Measurements from ENCODE around the gene CCDC110. TPM values are rescaled to one million over a fixed set of nuclear protein-coding genes. Genes with fewer than 3 reads are reported as not detected.
A peak's percentile ranks its signal among the peaks of the same experiment; 100 is the strongest.

The CCDC110 gene
- total RNA-seq, 1 experiment from 2014 or later: 2.1 TPM

DNA sequence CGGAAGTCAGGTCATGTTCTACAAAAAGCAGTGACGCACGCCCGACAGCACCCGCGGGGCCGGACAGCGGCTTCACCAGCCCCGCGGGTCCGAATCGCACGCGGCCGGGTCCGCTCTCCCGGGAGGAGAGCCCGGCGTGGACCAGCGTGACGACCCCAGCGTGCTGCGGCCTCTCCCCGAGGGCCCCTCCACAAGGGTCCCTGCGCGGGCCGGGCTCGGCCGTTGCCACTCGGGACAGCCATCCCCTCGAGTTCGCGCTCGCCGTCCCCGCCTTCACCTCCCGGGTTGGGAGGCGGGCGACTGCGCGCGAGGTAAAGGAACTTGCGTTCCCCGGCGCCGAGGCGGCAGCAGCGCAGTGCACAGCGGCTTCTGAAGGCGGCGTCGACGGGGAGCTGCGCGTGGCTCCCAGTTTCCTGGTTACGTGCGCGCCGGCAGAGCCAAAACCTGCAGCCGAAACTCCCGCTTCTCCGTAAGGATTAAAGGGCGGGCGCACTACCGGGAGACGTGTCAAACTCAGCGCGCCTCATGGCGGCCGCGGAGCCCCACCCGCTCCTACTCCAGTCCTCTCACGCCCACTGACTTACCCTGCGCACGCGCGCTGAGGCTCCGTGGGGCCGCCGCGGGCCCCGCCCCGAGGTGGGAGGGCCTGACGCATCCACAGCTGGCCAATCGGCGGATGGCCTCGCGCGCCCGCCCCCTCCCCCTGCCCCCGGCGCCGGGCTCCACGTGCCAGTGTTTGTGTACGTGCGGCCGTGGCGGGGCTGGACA, 75.4 kb downstream of the CCDC110 start (continued):
- TF ChIP-seq, protein P1, sequence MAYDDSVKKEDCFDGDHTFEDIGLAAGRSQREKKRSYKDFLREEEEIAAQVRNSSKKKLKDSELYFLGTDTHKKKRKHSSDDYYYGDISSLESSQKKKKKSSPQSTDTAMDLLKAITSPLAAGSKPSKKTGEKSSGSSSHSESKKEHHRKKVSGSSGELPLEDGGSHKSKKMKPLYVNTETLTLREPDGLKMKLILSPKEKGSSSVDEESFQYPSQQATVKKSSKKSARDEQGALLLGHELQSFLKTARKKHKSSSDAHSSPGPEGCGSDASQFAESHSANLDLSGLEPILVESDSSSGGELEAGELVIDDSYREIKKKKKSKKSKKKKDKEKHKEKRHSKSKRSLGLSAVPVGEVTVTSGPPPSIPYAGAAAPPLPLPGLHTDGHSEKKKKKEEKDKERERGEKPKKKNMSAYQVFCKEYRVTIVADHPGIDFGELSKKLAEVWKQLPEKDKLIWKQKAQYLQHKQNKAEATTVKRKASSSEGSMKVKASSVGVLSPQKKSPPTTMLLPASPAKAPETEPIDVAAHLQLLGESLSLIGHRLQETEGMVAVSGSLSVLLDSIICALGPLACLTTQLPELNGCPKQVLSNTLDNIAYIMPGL (CRISPR knock-in tag; IDR thresholded peaks at IDR 0.05): peak; percentile 90
- peak; percentile 79 for TF ChIP-seq FOXP1 (CRISPR knock-in tag; IDR thresholded peaks at IDR 0.05; ENCODE audit: borderline replicate concordance)
- no peak for TF ChIP-seq NR1H2 (CRISPR knock-in tag; IDR thresholded peaks at IDR 0.05)
- TF ChIP-seq, protein P2, sequence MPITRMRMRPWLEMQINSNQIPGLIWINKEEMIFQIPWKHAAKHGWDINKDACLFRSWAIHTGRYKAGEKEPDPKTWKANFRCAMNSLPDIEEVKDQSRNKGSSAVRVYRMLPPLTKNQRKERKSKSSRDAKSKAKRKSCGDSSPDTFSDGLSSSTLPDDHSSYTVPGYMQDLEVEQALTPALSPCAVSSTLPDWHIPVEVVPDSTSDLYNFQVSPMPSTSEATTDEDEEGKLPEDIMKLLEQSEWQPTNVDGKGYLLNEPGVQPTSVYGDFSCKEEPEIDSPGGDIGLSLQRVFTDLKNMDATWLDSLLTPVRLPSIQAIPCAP (CRISPR knock-in tag; IDR thresholded peaks at IDR 0.05): no peak
- TF ChIP-seq ZNF396 (CRISPR knock-in tag; IDR thresholded peaks at IDR 0.05; ENCODE audit: borderline replicate concordance): no peak
- TF ChIP-seq, protein P3, sequence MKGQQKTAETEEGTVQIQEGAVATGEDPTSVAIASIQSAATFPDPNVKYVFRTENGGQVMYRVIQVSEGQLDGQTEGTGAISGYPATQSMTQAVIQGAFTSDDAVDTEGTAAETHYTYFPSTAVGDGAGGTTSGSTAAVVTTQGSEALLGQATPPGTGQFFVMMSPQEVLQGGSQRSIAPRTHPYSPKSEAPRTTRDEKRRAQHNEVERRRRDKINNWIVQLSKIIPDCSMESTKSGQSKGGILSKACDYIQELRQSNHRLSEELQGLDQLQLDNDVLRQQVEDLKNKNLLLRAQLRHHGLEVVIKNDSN (CRISPR knock-in tag; IDR thresholded peaks at IDR 0.05): peak; percentile 58
- no peak; the same call in 1 of the 2 replicates for TF ChIP-seq ESRRA (CRISPR knock-in tag; IDR thresholded peaks at IDR 0.05; ENCODE audit: borderline replicate concordance)
- TF ChIP-seq, protein P4, sequence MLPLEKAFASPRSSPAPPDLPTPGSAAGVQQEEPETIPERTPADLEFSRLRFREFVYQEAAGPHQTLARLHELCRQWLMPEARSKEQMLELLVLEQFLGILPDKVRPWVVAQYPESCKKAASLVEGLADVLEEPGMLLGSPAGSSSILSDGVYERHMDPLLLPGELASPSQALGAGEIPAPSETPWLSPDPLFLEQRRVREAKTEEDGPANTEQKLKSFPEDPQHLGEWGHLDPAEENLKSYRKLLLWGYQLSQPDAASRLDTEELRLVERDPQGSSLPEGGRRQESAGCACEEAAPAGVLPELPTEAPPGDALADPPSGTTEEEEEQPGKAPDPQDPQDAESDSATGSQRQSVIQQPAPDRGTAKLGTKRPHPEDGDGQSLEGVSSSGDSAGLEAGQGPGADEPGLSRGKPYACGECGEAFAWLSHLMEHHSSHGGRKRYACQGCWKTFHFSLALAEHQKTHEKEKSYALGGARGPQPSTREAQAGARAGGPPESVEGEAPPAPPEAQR (CRISPR knock-in tag; IDR thresholded peaks at IDR 0.05): no peak
- TF ChIP-seq NR3C1 (CRISPR knock-in tag; conservative IDR thresholded peaks at IDR 0.05; ENCODE audit: low read depth): no peak
- TF ChIP-seq, protein P5, sequence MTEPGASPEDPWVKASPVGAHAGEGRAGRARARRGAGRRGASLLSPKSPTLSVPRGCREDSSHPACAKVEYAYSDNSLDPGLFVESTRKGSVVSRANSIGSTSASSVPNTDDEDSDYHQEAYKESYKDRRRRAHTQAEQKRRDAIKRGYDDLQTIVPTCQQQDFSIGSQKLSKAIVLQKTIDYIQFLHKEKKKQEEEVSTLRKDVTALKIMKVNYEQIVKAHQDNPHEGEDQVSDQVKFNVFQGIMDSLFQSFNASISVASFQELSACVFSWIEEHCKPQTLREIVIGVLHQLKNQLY (CRISPR knock-in tag; IDR thresholded peaks at IDR 0.05): peak; percentile 85
- TF ChIP-seq CREM (CRISPR knock-in tag; IDR thresholded peaks at IDR 0.05): peak; percentile 85
- no peak for TF ChIP-seq JAZF1 (CRISPR knock-in tag; IDR thresholded peaks at IDR 0.05)
- no peak for TF ChIP-seq SOX15 (CRISPR knock-in tag; IDR thresholded peaks at IDR 0.05)
- no peak for TF ChIP-seq HMGA2 (CRISPR knock-in tag; IDR thresholded peaks at IDR 0.05)
- TF ChIP-seq, protein P6, sequence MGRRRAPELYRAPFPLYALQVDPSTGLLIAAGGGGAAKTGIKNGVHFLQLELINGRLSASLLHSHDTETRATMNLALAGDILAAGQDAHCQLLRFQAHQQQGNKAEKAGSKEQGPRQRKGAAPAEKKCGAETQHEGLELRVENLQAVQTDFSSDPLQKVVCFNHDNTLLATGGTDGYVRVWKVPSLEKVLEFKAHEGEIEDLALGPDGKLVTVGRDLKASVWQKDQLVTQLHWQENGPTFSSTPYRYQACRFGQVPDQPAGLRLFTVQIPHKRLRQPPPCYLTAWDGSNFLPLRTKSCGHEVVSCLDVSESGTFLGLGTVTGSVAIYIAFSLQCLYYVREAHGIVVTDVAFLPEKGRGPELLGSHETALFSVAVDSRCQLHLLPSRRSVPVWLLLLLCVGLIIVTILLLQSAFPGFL (CRISPR knock-in tag; IDR thresholded peaks at IDR 0.05; ENCODE audit: borderline replicate concordance): 0 out of 2 replicates have a peak, but pooled peaks have one; percentile 55
- TF ChIP-seq, protein P7, sequence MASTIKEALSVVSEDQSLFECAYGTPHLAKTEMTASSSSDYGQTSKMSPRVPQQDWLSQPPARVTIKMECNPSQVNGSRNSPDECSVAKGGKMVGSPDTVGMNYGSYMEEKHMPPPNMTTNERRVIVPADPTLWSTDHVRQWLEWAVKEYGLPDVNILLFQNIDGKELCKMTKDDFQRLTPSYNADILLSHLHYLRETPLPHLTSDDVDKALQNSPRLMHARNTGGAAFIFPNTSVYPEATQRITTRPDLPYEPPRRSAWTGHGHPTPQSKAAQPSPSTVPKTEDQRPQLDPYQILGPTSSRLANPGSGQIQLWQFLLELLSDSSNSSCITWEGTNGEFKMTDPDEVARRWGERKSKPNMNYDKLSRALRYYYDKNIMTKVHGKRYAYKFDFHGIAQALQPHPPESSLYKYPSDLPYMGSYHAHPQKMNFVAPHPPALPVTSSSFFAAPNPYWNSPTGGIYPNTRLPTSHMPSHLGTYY (CRISPR knock-in tag; IDR thresholded peaks at IDR 0.05): peak; percentile 60; the same call in 1 of the 2 replicates
- TF ChIP-seq, protein P8, sequence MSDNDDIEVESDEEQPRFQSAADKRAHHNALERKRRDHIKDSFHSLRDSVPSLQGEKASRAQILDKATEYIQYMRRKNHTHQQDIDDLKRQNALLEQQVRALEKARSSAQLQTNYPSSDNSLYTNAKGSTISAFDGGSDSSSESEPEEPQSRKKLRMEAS (CRISPR knock-in tag; IDR thresholded peaks at IDR 0.05): peak; percentile 98
- TF ChIP-seq RORB (CRISPR knock-in tag; IDR thresholded peaks at IDR 0.05): no peak
- peak; percentile 41; the same call in 1 of the 2 replicates for TF ChIP-seq ZNF263 (CRISPR knock-in tag; IDR thresholded peaks at IDR 0.05; ENCODE audit: low read depth)
- TF ChIP-seq KAT7 (CRISPR knock-in tag; IDR thresholded peaks at IDR 0.05; ENCODE audit: borderline replicate concordance): no peak
- peak; percentile 87; the same call in 1 of the 2 replicates for TF ChIP-seq ATF1 (CRISPR knock-in tag; IDR thresholded peaks at IDR 0.05)
- TF ChIP-seq ZNF671 (CRISPR knock-in tag; IDR thresholded peaks at IDR 0.05): no peak
- no peak for TF ChIP-seq NFYB (CRISPR knock-in tag; conservative IDR thresholded peaks at IDR 0.05; ENCODE audit: low read depth)
- no peak for TF ChIP-seq OVOL2 (CRISPR knock-in tag; IDR thresholded peaks at IDR 0.05; ENCODE audit: borderline replicate concordance)
- peak; percentile 99 for TF ChIP-seq FOXK1 (CRISPR knock-in tag; IDR thresholded peaks at IDR 0.05)
- TF ChIP-seq, protein P9, sequence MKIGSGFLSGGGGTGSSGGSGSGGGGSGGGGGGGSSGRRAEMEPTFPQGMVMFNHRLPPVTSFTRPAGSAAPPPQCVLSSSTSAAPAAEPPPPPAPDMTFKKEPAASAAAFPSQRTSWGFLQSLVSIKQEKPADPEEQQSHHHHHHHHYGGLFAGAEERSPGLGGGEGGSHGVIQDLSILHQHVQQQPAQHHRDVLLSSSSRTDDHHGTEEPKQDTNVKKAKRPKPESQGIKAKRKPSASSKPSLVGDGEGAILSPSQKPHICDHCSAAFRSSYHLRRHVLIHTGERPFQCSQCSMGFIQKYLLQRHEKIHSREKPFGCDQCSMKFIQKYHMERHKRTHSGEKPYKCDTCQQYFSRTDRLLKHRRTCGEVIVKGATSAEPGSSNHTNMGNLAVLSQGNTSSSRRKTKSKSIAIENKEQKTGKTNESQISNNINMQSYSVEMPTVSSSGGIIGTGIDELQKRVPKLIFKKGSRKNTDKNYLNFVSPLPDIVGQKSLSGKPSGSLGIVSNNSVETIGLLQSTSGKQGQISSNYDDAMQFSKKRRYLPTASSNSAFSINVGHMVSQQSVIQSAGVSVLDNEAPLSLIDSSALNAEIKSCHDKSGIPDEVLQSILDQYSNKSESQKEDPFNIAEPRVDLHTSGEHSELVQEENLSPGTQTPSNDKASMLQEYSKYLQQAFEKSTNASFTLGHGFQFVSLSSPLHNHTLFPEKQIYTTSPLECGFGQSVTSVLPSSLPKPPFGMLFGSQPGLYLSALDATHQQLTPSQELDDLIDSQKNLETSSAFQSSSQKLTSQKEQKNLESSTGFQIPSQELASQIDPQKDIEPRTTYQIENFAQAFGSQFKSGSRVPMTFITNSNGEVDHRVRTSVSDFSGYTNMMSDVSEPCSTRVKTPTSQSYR (CRISPR knock-in tag; IDR thresholded peaks at IDR 0.05): peak; percentile 79; the same call in 1 of the 2 replicates
